Inflammatory macrophage treated with lipopolysaccharide for 1 hour (primary cell): ENCODE results near the gene NR2E1.

Experiments used
- DNase-seq, 2 donors: peaks; one replicate each; pipeline ENCODE4 v3.0.0-alpha.2; 2020 to 2022

Gene NR2E1

GRCh38 chr6:108156180-108156937, 9.5 kb upstream of the NR2E1 start:
- no peak for DNase-seq

GRCh38 chr6:108156938-108157233, 8.9 kb upstream of the NR2E1 start:
- DNase-seq: no peak

- no peak for DNase-seq
Observed at GRCh38 chr6:108157234-108157980, 8.4 kb upstream of the NR2E1 start.

GRCh38 chr6:108157981-108158525, 7.8 kb upstream of the NR2E1 start:
- DNase-seq: no peak

GRCh38 chr6:108159981-108160380, 5.8 kb upstream of the NR2E1 start:
- DNase-seq: no peak

GRCh38 chr6:108161724-108162282, 4.0 kb upstream of the NR2E1 start:
- no peak for DNase-seq

- no peak for DNase-seq
Observed at GRCh38 chr6:108163267-108163643, 2.6 kb upstream of the NR2E1 start.

GRCh38 chr6:108163644-108164542, 1.9 kb upstream of the NR2E1 start:
- no peak for DNase-seq

- no peak for DNase-seq
Observed at GRCh38 chr6:108164543-108164814, 1.3 kb upstream of the NR2E1 start.

GRCh38 chr6:108164815-108165706, 761 bp upstream of the NR2E1 start:
- DNase-seq: no peak

GRCh38 chr6:108166664-108167448, 1.0 kb downstream of the NR2E1 start:
- no peak for DNase-seq

- no peak for DNase-seq
Observed at GRCh38 chr6:108167449-108168089, 1.7 kb downstream of the NR2E1 start.

- no peak for DNase-seq
Observed at GRCh38 chr6:108168090-108168463, 2.3 kb downstream of the NR2E1 start.

- DNase-seq: peak; percentile 47 to 72
Observed at GRCh38 chr6:108168501-108169463, 3.0 kb downstream of the NR2E1 start.

GRCh38 chr6:108169464-108170331, 3.9 kb downstream of the NR2E1 start:
- DNase-seq: no peak

- DNase-seq: no peak
Observed at GRCh38 chr6:108170332-108171290, 4.8 kb downstream of the NR2E1 start.

- no peak for DNase-seq
Observed at GRCh38 chr6:108171291-108171917, 5.6 kb downstream of the NR2E1 start.
